GM21526 (cell line): ENCODE results near the gene BARHL2.

Experiments
- ATAC-seq: cut with Tn5 transposase; IDR thresholded peaks from one replicate; pipeline ENCODE4 v1.9.1; 2021; ENCODE audit warnings: moderate library complexity; ENCODE audit not compliant: unreplicated experiment, low FRiP score

The BARHL2 gene

GRCh38 chr1:90712153-90712856 lies 4.8 kb downstream of the BARHL2 start:
- ATAC-seq, result no peak

- ATAC-seq, result no peak
Measured at GRCh38 chr1:90711696-90712095, 5.4 kb downstream of the BARHL2 start.

DNA sequence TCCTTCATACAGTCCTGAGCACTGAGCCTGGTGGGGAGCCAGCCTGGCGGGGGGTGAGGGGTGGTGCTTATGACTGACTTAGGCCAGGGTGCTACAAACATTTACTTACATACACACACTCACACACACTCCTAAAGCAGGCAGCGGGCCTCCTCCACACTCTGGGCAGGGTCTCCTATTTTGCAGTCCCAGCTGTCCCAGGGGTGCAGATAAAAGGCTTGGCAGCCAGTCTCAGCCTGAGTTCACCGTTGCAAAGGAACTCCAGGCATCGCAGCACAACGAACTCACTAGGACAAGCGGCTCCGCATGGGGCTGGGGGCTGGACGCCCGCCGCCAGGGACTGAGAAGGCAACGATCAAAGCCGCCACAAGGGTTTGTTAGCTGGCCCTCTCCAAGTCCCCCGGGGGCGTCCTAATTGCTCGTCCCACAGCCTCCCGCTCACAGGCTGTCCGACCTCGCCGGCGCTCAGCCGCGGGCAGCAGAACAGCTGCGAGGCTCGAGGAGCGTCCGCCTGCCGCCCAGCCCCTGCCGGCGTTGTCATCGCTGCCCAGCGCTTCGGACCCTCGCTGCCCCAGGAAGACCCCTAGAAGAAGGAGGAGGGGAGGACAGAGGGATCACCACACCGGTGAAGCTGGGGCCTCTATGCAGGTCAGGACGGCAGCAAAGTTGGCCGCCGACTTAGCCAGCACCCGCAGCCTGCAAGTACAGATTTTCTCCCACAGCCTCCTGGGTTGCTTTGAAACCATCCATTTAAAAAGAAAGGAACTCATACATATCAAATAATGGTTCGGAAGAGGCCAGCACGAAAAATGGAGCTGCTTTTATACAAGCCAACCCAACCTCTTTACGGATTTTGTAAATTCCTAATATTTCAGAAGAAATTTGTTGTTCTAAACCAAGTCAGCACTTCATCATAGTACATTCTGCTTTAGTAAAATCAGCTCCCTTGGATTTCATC lies 6.2 kb downstream of the BARHL2 start:
- ATAC-seq, result no peak

DNA sequence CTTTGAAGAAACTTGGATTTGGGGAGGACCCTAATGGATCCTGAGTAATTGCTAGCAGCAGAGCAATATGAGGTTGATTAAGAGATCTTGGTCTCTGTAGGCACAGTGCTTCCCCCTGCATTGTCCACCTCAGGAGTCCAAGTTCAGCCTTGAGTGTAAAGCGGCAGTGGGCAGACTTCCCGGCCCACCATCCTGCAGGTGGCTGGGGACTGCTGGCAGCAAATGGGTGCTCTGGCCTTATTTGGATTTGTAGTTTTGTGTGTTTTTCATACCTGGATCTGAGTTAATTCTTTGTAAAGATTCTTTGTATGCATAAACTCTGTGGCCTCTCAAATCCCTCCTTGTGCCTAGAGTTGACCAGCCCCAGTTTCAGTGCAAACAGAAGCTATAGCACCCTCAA lies 7.6 kb downstream of the BARHL2 start:
- ATAC-seq, result no peak

DNA sequence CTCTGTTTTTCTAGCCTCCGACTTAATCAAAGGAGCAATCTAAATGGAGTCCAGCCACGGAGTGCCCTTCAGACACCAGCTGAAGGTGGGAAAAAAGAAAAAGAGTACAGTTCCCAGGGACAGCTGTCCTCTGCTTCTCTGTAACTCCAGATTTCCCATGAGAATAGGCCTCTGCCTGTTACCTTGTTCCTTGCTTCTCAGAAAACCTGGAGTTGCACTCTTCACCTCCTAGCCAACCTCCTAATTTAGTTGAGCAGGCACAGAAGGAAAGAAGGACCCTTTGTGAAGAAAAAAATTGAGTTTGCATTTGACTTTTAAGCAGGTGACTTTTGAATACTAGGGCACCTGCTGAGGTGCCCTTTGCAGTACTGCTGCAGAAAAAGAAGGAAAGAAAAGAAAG lies 8.3 kb downstream of the BARHL2 start:
- no peak for ATAC-seq

DNA sequence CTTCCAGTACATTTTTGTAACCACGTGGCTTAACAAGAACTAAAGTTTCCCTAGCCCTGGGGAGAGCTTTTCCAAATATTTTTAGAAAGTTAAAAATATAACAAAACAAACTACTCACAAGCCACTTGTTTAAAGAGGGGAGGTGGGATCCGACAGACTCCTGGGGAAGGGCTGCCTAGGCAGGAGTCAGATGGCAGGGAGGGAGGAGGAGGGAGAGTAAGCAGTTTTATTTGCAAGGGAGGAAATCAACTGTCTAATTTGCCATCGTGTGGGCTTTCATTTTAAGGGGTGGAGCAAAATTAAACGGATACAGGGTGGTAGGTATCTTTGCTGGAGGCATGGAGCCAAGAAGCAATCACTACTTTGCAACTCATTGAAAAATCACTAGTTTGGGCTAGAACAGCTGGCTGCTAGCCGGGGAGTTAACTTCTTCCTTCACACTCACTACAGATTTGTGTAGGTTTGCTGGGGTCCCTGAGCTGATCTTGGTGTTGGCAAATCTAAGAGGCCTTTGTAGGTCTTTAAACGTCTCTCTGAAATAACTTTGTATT lies 8.8 kb downstream of the BARHL2 start:
- no peak for ATAC-seq

DNA sequence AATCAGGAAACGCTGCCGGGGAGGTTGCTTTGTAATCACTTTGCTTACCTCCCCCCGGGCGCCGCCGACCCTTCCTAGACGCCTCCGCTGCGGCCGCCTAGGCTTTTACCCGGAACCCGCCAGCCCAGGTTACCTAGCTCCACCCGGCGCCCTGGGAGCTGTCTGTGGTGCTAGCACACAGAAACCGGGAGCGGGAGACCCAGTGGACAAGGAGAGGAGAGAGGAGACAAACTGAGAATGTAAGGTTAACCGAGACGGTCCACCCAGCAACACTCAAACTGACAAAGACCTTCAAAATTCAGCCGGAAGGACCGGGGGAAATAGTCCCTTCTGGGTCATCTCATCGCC lies 9.8 kb downstream of the BARHL2 start:
- no peak for ATAC-seq

DNA sequence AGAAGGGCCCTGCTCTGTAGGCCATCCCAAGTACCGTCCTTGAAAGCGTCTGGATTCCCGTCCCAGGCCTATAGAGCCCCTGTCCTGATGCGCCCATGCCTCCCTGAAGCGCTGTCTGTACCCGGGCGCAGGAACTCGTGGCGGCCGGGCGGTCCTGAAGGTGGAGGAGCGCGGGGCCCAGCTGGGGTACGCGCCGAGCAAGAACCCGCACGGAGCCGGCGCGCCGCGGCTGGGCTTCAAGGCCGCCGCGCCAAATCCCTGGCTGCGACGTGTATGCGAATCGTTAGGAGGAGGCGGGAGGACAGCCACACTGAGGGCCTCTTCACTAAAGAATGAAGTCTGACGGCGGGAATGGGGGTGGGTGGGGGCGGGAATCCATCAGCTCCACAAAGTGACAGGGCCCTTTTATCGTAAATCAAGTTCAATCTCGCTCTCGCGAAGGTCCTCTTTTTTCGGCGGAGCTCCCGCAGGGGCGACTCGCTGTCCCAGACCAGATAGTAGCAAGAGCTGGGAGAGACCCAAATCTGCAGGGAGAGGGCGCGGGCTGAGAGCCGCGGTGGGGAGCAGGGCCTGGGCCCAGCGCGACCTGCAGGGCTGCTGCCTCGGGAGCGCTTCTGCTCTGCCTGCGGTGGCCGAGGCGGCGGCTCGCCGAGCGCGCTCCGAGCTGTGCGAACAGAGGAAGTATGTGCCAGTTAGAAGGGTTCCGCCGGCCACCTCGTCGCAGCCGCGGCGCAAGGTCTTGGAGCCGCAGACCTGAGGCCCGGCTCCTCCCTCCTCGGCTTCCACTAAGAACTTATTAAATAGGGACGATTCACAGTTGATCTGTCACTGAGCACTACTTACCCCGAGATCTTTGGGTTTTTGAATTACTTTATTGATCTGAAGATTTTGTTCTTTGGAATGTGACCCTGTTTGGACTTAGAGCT lies 10.4 kb downstream of the BARHL2 start:
- no peak for ATAC-seq

DNA sequence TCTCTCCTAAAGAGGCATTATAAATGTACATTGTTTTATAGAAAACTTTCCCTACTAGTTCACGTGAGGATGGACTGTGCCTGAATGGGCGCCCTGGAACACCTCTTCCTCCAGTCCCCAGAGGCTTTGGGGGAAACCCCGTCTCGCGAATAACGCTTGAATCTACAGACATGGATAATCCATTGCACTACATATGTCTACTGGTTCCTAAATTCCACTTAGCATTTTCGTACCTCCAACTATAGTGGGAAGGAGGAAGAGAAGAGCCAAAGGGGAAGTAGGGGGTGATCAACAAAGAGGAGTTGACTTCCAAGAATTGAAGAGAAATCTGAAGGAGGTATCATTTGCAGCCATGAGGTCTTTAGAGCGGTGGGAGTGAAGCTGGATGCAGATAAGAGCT lies 11.1 kb downstream of the BARHL2 start:
- ATAC-seq, result no peak

DNA sequence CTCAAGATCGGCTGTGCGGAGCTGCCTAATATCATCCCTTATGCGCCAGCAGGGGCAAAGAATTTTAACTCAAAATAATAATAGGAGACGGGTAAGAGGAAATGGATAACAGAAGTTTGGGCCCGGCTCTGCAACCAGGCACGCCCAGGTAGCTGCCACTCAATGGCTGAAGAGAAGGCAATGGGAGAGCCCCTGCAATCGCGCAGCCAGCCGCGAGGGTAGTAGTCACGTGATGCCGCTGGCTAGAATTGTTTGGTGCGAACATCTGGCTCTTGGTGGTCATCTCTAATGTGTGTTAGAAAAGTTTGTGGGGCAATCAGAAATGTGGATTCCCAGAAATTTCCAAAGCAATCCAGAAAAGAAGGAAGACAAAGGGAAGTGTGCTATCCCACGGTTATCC lies 12.3 kb downstream of the BARHL2 start:
- no peak for ATAC-seq

GRCh38 chr1:90694846-90695245 lies 22.3 kb downstream of the BARHL2 start:
- ATAC-seq, result no peak

DNA sequence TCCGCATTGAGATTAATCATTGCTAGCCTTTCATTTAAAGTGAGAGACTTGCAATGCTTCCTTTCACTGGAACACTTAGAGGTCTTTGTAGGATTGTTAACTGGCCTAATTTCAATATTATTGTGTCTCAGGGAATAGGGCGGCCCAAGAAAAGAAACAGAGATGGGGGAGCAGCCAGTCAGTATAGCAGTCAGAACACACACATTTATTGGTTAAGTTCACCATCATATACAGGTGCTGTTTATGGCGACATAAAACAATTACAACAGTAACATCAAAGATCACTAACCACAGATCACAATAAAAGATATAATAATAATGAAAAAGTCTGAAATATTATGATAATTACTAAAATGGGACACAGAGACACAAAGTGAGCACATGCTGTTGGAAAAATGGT lies 29.4 kb downstream of the BARHL2 start:
- no peak for ATAC-seq

DNA sequence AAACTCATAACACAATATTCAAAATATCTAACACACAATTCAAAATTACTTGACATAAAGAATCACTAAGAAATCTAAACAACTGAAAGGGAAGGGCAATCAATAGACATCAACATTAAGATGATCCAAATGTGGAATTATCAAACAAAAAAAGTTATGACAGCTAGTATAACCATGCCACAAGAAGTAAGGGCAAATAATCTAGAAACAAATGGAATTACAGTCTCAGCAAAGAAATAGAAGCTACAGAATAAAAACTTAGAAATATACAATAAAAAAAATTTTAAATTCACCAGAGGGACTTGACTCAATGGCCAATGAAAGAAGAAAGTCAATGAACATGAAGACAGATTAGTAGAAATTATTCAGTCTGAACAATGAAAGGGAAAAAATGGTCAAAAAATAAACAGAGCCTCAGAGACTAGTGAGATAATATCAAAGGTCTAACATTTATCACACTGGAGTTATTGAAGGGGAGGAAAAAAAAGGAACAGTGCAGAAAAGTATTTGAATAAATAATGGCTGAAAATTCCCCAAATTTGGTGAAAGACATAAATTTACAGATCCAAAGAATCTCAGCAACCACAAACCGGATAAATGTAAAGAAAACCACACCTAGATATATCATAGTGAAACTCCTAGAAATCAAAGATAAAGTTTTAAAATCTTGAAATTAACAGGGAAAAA lies 41.8 kb downstream of the BARHL2 start:
- ATAC-seq, result no peak

DNA sequence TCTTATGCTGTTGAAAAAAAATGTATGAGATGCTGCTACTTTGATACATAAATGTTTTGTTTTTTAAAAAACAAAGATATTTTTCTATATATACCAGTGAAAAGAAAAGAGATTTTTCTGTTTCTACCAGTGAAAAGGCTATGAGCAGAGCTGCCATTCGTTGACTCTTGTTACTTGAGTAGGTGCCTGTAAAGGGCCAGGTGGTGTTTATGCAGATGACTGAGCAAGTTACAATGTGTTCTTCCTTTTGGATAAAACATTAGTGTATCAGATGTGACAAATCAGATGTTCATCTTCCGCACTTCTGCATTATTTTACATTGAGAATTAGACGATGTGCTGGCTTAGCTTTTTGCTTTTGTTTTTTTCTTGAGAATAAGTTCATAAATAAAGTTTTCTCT lies 45.4 kb downstream of the BARHL2 start:
- no peak for ATAC-seq

DNA sequence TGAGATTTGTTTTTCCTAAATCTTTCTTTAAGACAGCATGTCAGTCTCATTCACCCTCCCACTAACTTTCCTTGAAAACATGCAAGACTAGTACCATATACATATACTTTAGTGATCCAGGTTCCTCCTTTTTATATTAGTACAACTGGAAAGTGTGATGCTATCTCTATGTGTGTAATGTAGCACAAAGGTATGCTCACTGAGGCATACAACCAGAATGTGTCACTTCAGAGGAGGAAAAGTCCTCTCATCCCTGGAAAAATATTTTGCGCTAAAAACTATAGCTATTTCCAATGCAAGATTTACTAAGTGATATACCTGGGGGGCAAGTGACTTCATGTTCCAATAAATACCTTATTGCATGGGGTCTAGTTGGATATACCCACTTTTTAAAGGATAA lies 45.9 kb downstream of the BARHL2 start:
- no peak for ATAC-seq
